Measurements from ENCODE around the gene PROCA1.

PROCA1 gene

GRCh38 chr17:28705728-28706334 lies 5.9 kb downstream of the PROCA1 start:
- DNase-seq = no peak

GRCh38 chr17:28705074-28705659 lies 6.5 kb downstream of the PROCA1 start:
- no peak for DNase-seq

- no peak for DNase-seq
Measured at GRCh38 chr17:28704219-28704858, 7.3 kb downstream of the PROCA1 start.

GRCh38 chr17:28703552-28704218 lies 8.0 kb downstream of the PROCA1 start:
- no peak for DNase-seq

GRCh38 chr17:28702752-28703150 lies 8.9 kb downstream of the PROCA1 start:
- DNase-seq = no peak

- DNase-seq = no peak
Measured at GRCh38 chr17:28702026-28702751, 9.5 kb downstream of the PROCA1 start.

- DNase-seq = no peak
Measured at GRCh38 chr17:28700830-28701492, 10.7 kb downstream of the PROCA1 start.

GRCh38 chr17:28700278-28700677 lies 11.4 kb downstream of the PROCA1 start:
- no peak for DNase-seq

- DNase-seq = no peak
Measured at GRCh38 chr17:28698253-28698941, 13.3 kb downstream of the PROCA1 start.

- DNase-seq = no peak
Measured at GRCh38 chr17:28693869-28694268, 17.8 kb downstream of the PROCA1 start.

GRCh38 chr17:28689011-28689410 lies 22.7 kb downstream of the PROCA1 start:
- no peak for DNase-seq

- no peak for DNase-seq
Measured at GRCh38 chr17:28688481-28688880, 23.2 kb downstream of the PROCA1 start.

- no peak for DNase-seq
Measured at GRCh38 chr17:28686296-28686695, 25.4 kb downstream of the PROCA1 start.

- DNase-seq = no peak
Measured at GRCh38 chr17:28685366-28685765, 26.3 kb downstream of the PROCA1 start.

- no peak for DNase-seq
Measured at GRCh38 chr17:28684963-28685362, 26.7 kb downstream of the PROCA1 start.

- no peak for DNase-seq
Measured at GRCh38 chr17:28682655-28683054, 29.0 kb downstream of the PROCA1 start.

GRCh38 chr17:28675980-28676379 lies 35.7 kb downstream of the PROCA1 start:
- DNase-seq = no peak

GRCh38 chr17:28675490-28675889 lies 36.2 kb downstream of the PROCA1 start:
- no peak for DNase-seq

- no peak for DNase-seq
Measured at GRCh38 chr17:28669918-28670317, 41.8 kb downstream of the PROCA1 start.

GRCh38 chr17:28667870-28668269 lies 43.8 kb downstream of the PROCA1 start:
- no peak for DNase-seq

- DNase-seq = no peak
Measured at GRCh38 chr17:28665994-28666393, 45.7 kb downstream of the PROCA1 start.

GRCh38 chr17:28663723-28664122 lies 48.0 kb downstream of the PROCA1 start:
- no peak for DNase-seq
